ENCODE results near the gene ROS1. TPM values are rescaled to one million over a fixed set of nuclear protein-coding genes. Genes with fewer than 3 reads are reported as not detected.

The ROS1 gene
- total RNA-seq, 1 donor from 2014 or later, result under 0.01 TPM

Small RNAs within 50 kb of the gene (small RNA-seq; reads per million reads assigned to genes)
- not detected for gene RN7SKP18
- gene RNU6-253P, result not detected

Other genes with a start within 250 kb of the ROS1 start
- 17.7 TPM for gene VGLL2, start 160.4 kb downstream of the ROS1 start, total RNA-seq
- 12.0 TPM for gene DCBLD1, start 56.7 kb upstream of the ROS1 start, total RNA-seq
- 31.8 TPM for gene GOPC, start 176.6 kb upstream of the ROS1 start, total RNA-seq
- 8.9 TPM for gene NUS1, start 249.5 kb upstream of the ROS1 start, total RNA-seq

Measured in skeletal muscle tissue (tissue), 2 donors.